Anterior cingulate cortex (tissue), 58 donors: Measurements from ENCODE around the gene NRG3.
"Not testable (repeated sequence)": the region's sequence is repeated elsewhere in the genome, so short reads cannot be mapped to it uniquely, and the experiment has no call there.

Experiments used
- DNase-seq, 58 donors: peaks; one replicate each; lab custom pipeline; 2025; lab: John Stamatoyannopoulos, UW

NRG3 gene

GRCh38 chr10:82643076-82643475, 768.1 kb downstream of the NRG3 start:
- DNase-seq, result no peak

GRCh38 chr10:82643601-82644000, 768.6 kb downstream of the NRG3 start:
- peak in 1 of 58 donors; percentile 7 for DNase-seq

- DNase-seq, result no peak
Measured at GRCh38 chr10:82645221-82645620, 770.2 kb downstream of the NRG3 start.

- peak in 3 of 58 donors; percentile 1 to 9 (median 2) for DNase-seq
Measured at GRCh38 chr10:82653244-82654155, 778.5 kb downstream of the NRG3 start.

- DNase-seq, result no peak
Measured at GRCh38 chr10:82660205-82660604, 785.2 kb downstream of the NRG3 start.

- no peak for DNase-seq
Measured at GRCh38 chr10:82660986-82661385, 786.0 kb downstream of the NRG3 start.

GRCh38 chr10:82661701-82662100, 786.7 kb downstream of the NRG3 start:
- DNase-seq, result no peak

- no peak for DNase-seq
Measured at GRCh38 chr10:82668221-82668895, 793.4 kb downstream of the NRG3 start.

GRCh38 chr10:82674036-82674435, 799.0 kb downstream of the NRG3 start:
- no peak for DNase-seq

GRCh38 chr10:82677932-82678331, 802.9 kb downstream of the NRG3 start:
- DNase-seq, result not testable (repeated sequence)

GRCh38 chr10:82678451-82678850, 803.5 kb downstream of the NRG3 start:
- not testable (repeated sequence) for DNase-seq

- peak in 1 of 58 donors; percentile 9 for DNase-seq
Measured at GRCh38 chr10:82680608-82681007, 805.6 kb downstream of the NRG3 start.

GRCh38 chr10:82683945-82684344, 809.0 kb downstream of the NRG3 start:
- no peak for DNase-seq

- no peak for DNase-seq
Measured at GRCh38 chr10:82685087-82685486, 810.1 kb downstream of the NRG3 start.

- peak in 20 of 58 donors; percentile 1 to 69 (median 9) for DNase-seq
Measured at GRCh38 chr10:82691211-82691610, 816.2 kb downstream of the NRG3 start.

GRCh38 chr10:82692458-82692857, 817.5 kb downstream of the NRG3 start:
- DNase-seq, result no peak

GRCh38 chr10:82721831-82722230, 846.8 kb downstream of the NRG3 start:
- DNase-seq, result no peak

GRCh38 chr10:82722273-82722672, 847.3 kb downstream of the NRG3 start:
- no peak for DNase-seq

- no peak for DNase-seq
Measured at GRCh38 chr10:82736305-82736704, 861.3 kb downstream of the NRG3 start.

GRCh38 chr10:82737549-82737948, 862.6 kb downstream of the NRG3 start:
- peak in 5 of 58 donors; percentile 2 to 31 (median 4) for DNase-seq

- peak in 3 of 58 donors; percentile 3 to 8 (median 3) for DNase-seq
Measured at GRCh38 chr10:82738592-82738991, 863.6 kb downstream of the NRG3 start.

- DNase-seq, result peak in 1 of 58 donors; percentile 0
Measured at GRCh38 chr10:82742478-82742877, 867.5 kb downstream of the NRG3 start.
